Upper lobe of left lung (tissue), 6 donors: ENCODE data around the gene SYNE4. TPM values are rescaled to one million over a fixed set of nuclear protein-coding genes. Genes with fewer than 3 reads are reported as not detected.
A peak's percentile ranks its signal among the peaks of the same experiment; 100 is the strongest.

Experiments
- ATAC-seq, 2 donors: fragments of 200-7000 bp; cut with Tn5 transposase; one replicate each; pipeline ENCODE4 v1.9.1; 2022; ENCODE audit warnings: mild to moderate bottlenecking in 2 of 2, moderate library complexity in 2 of 2; ENCODE audit not compliant: low FRiP score in 2 of 2
- DNase-seq, 2 donors: peaks; one replicate each; pipeline ENCODE4 v3.0.0-alpha.2; 2019 to 2020
- H3K27ac ChIP-seq, 4 donors: fragments of 200-600 bp; sonication (generic); one replicate each; pipeline ENCODE4 v1.5.1; 2016 to 2019
- H3K27me3 ChIP-seq, 4 donors: fragments of 200-600 bp; sonication (generic); one replicate each; pipeline ENCODE4 v1.5.1; 2017 to 2019
- H3K36me3 ChIP-seq, 4 donors: fragments of 200-600 bp; sonication (generic); one replicate each; pipeline ENCODE4 v1.5.1; 2016 to 2019
- H3K4me1 ChIP-seq, 4 donors: fragments of 200-600 bp; sonication (generic); one replicate each; pipeline ENCODE4 v1.5.1; 2018 to 2019
- H3K4me3 ChIP-seq, 4 donors: fragments of 200-600 bp; sonication (generic); one replicate each; pipeline ENCODE4 v1.5.1; 2017 to 2019; ENCODE audit warnings: mild to moderate bottlenecking in 2 of 4, moderate library complexity in 1 of 4
- H3K9me3 ChIP-seq, 4 donors: fragments of 200-600 bp; sonication (generic); one replicate each; pipeline ENCODE4 v1.5.1; 2018 to 2019
- EP300 ChIP-seq, 4 donors: sonication (generic); formaldehyde crosslinking; IDR thresholded peaks; one replicate each; pipeline ENCODE4 v1.5.1; 2017; ENCODE audit warnings: antibody characterized with exemption in 4 of 4, control low read depth in 2 of 4
- POLR2A ChIP-seq, 4 donors: fragments of 450-650 bp; IDR thresholded peaks; one replicate each; pipeline ENCODE4 v1.5.1; 2016 to 2017; ENCODE audit warnings: antibody characterized with exemption in 4 of 4, mild to moderate bottlenecking in 2 of 4
- POLR2AphosphoS5 ChIP-seq, 2 donors: sonication (generic); formaldehyde crosslinking; IDR thresholded peaks; one replicate each; pipeline ENCODE4 v1.5.1; 2017; ENCODE audit warnings: antibody characterized with exemption in 2 of 2
- WGBS, 2 donors: methylation state at CpG; one replicate each; pipeline ENCODE4 v1.1.5; 2017 to 2018; 5-methylcytosine and 5-hydroxymethylcytosine counted together
- total RNA-seq, 6 donors: library from RNA; depleted of rRNA in 4 of 6; stranded (reverse); fragments of >200 nt in 4 of 6; gene quantifications; one replicate each; pipeline versions ENCODE4 v1.1.0 to v1.2.1, GENCODE V29; 2016 to 2021
- TF ChIP-seq, protein P1 (sequence below), 6 experiments: fragments of 450-650 bp in 4 of 6; fragments of 200-600 bp in 2 of 6; sonication (generic) in 2 of 6; IDR thresholded peaks; one replicate each; pipeline ENCODE4 v1.5.1; 2016 to 2019; ENCODE audit warnings: antibody characterized with exemption in 6 of 6
- donor health status: DM: no; HTN: no; CAD: no; lungs with moderate emphysema.
- donor health status: DM: no; HTN: yes; CAD: no; lungs with severe emphysema.

The SYNE4 gene
- total RNA-seq, 6 donors from 2014 or later, result 9.5 to 21.0 (median 10.9) TPM

DNA sequence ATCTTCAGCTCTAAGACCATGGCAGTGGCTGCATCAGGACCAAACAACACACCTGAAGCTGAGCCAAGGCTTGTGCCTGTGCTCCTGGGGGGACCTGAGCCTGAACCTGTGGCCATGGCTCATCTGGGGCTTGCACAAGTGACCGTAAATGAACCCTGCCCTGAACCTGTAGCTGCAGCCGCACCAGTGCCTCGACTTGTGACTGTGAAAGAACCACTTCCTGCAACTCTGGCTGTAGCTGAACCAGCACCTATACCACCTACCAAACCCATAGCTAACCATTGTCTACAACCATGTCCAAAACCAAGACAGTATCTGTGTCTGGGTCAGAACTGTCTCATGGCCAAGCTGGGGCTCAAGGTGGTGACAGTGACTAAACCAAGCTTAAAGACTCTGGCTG is 41.8 kb downstream of the SYNE4 start:
- ATAC-seq (peak in 1 of 2 donors; percentile 19), DNase-seq (no peak)
- 60 to 83% methylated on average over 1 to 3 of the region's 3 CpGs for WGBS, 2 donors
- no peaks in the 10 kb centered on the region for H3K9me3 ChIP-seq
- H3K27ac ChIP-seq, result no peak overlapping the region
- H3K27me3 ChIP-seq, result no peaks in the 10 kb centered on the region
- no peaks in the 10 kb centered on the region for H3K4me1 ChIP-seq
- no peak overlapping the region for H3K4me3 ChIP-seq
- no peaks in the 10 kb centered on the region for H3K36me3 ChIP-seq
- TF ChIP-seq EP300 (IDR thresholded peaks at IDR 0.05) (no peak), POLR2AphosphoS5 (IDR thresholded peaks at IDR 0.05) (no peak), POLR2A (IDR thresholded peaks at IDR 0.05) (no peak)
- TF ChIP-seq, protein P1, sequence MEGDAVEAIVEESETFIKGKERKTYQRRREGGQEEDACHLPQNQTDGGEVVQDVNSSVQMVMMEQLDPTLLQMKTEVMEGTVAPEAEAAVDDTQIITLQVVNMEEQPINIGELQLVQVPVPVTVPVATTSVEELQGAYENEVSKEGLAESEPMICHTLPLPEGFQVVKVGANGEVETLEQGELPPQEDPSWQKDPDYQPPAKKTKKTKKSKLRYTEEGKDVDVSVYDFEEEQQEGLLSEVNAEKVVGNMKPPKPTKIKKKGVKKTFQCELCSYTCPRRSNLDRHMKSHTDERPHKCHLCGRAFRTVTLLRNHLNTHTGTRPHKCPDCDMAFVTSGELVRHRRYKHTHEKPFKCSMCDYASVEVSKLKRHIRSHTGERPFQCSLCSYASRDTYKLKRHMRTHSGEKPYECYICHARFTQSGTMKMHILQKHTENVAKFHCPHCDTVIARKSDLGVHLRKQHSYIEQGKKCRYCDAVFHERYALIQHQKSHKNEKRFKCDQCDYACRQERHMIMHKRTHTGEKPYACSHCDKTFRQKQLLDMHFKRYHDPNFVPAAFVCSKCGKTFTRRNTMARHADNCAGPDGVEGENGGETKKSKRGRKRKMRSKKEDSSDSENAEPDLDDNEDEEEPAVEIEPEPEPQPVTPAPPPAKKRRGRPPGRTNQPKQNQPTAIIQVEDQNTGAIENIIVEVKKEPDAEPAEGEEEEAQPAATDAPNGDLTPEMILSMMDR (IDR thresholded peaks at IDR 0.05), result no peak

DNA sequence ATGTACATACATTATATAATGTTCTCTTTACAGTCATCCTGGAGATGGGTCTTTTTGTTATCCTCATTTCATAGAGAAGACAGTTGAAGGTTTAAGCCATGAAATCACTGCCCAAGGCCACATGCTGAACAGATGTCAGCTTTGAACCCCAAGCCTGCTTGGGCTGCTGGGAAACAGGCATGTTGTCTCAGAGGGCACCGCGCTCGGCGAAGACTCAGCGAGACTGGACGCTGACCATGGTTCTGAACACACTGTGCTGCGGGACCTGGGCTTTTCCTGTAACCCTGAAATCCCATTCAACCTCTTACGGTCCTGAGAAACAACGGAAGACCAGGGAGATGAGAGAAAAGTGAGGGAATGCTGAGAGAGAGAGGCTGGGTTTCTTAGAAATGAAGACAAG is 45.1 kb downstream of the SYNE4 start:
- TF ChIP-seq POLR2AphosphoS5 (IDR thresholded peaks at IDR 0.05), result no peak
- DNase-seq (no peak), ATAC-seq (no peak)
- Histone ChIP-seq H3K4me3 (no peak overlapping the region), H3K4me1 (peaks cover 4 to 13% (median 9%) of the 10 kb centered on the region in 4 donors), H3K9me3 (no peaks in the 10 kb centered on the region), H3K27me3 (peaks cover 0 to 14% (median 5%) of the 10 kb centered on the region in 4 donors), H3K36me3 (no peaks in the 10 kb centered on the region), H3K27ac (no peak overlapping the region)
- WGBS, 2 donors, result 6 to 7% methylated on average over 9 of the region's 9 CpGs

DNA sequence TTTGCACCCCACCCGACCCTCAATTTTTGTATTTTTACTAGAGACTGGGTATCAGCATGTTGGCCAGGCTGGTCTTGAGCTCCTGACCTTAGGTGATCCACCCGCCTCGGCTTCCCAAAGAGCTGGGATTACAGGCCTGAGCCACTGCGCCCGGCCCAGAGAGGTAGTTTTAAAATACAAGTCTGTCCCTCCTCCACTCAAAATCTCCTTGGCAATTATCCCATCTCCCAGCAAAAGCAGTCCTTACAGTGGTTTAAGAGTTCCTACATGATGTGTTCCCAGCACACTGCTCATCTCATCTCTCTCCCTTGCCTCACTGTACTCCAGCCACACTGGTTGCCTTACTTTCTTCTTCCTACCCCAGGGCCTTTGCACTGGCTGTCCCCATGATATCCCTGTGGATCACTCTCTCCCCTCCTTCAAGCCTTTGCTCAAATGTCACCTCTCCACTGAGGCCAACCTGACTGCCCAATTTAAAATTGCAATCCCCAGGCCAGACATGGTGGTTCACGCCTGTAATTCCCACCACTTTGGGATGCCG is 48.1 kb downstream of the SYNE4 start:
- no peak overlapping the region for H3K27ac ChIP-seq
- ATAC-seq, result no peak
- H3K4me3 ChIP-seq, result no peak overlapping the region
- H3K4me1 ChIP-seq, result peaks cover 4 to 13% (median 9%) of the 10 kb centered on the region in 4 donors
- 86 to 88% methylated on average over 7 of the region's 7 CpGs for WGBS, 2 donors
- H3K9me3 ChIP-seq, result no peaks in the 10 kb centered on the region
- no peaks in the 10 kb centered on the region for H3K36me3 ChIP-seq
- TF ChIP-seq POLR2AphosphoS5 (IDR thresholded peaks at IDR 0.05), result no peak
- TF ChIP-seq, protein P1 (IDR thresholded peaks at IDR 0.05), result no peak
- no peak for TF ChIP-seq POLR2A (IDR thresholded peaks at IDR 0.05)
- TF ChIP-seq EP300 (IDR thresholded peaks at IDR 0.05), result no peak
- peaks cover 0 to 14% (median 5%) of the 10 kb centered on the region in 4 donors for H3K27me3 ChIP-seq
- no peak for DNase-seq

DNA sequence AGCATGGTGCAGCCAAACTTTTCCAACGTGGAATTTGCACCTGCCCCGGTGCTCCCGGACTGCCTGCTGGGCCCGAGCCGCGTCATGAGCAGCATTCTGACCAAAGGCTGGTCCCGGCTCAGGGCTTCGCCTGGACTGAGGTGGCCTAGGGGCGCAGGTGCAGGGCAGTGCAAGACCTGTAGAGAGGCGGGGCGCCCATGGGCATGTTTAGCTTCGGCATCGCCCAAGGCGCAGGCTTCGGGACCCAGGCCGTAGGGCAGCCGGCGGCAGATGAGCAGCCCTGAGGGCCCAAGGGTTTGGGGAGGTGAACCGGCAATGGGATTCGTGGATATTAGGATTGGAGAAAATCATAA is 48.7 kb downstream of the SYNE4 start:
- H3K4me1 ChIP-seq, result peaks cover 4 to 13% (median 9%) of the 10 kb centered on the region in 4 donors
- ATAC-seq, result no peak
- no peaks in the 10 kb centered on the region for H3K9me3 ChIP-seq
- H3K4me3 ChIP-seq, result no peak overlapping the region
- no peaks in the 10 kb centered on the region for H3K36me3 ChIP-seq
- no peak for DNase-seq
- 47 to 60% methylated on average over 12 to 13 of the region's 20 CpGs for WGBS, 2 donors
- peaks cover 0 to 14% (median 5%) of the 10 kb centered on the region in 4 donors for H3K27me3 ChIP-seq
- TF ChIP-seq POLR2AphosphoS5 (IDR thresholded peaks at IDR 0.05), result no peak
- TF ChIP-seq, protein P1 (IDR thresholded peaks at IDR 0.05), result no peak
- no peak for TF ChIP-seq POLR2A (IDR thresholded peaks at IDR 0.05)
- no peak for TF ChIP-seq EP300 (IDR thresholded peaks at IDR 0.05)
- no peak overlapping the region for H3K27ac ChIP-seq

DNA sequence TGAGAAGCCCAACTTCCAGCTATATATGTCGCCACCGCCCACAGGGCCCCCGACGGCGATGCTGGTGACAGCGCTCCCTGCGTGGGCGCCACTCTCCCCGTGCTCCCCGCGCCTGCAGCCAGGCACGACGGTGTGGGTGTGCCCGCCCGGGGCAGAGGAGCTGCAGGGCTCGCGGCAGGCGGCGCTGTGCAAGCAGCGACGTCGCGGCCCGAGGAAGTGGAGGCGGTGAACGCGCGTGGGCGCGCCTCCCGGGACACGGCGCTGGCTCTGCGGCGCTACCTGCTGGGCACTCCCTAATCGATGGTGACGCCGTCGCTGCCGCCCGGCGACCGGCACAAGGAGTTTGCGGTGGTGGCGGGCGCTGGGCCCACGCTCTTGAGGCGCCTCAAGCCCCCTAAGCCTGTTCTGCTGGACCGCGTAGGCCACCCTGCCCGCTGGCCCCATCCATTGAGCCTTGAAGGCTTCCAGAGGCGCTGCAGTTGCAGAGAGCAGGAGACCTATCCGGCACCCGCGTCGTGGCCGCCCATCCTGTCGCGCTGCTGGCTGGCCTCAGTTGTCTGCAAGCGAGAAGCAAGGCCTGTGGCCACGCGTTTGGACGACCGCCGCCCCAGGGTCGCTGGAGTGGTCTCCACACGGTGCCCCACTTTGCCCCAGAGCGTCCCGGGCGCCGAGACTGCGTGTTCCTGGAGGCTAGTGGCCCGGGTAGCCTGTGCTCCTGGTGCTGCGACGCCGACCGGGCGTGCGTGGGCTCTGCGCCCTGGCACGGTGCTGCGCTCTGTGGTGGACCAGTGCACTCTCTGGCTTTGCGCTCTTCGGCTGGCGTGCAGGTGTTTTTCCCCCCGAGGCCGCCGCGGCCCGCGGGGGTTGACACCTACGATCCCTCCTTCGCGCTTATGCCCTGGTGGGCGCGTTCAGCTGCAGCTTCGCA is 49.3 kb downstream of the SYNE4 start:
- H3K4me1 ChIP-seq, result peaks cover 4 to 13% (median 9%) of the 10 kb centered on the region in 4 donors
- H3K27me3 ChIP-seq, result peaks cover 0 to 14% (median 5%) of the 10 kb centered on the region in 4 donors
- no peaks in the 10 kb centered on the region for H3K9me3 ChIP-seq
- TF ChIP-seq, protein P1 (IDR thresholded peaks at IDR 0.05), result peak; percentile 20 to 62 (median 38)
- TF ChIP-seq EP300 (IDR thresholded peaks at IDR 0.05), result no peak
- DNase-seq (peak; percentile 61 to 94), ATAC-seq (peak in 1 of 2 donors; percentile 87)
- H3K27ac ChIP-seq, result no peak overlapping the region
- peak overlapping the region in 3 of 4 donors; percentile 9 to 28 (median 25) for H3K4me3 ChIP-seq
- WGBS, 2 donors, result 5 to 6% methylated on average over 22 to 45 of the region's 97 CpGs
- H3K36me3 ChIP-seq, result no peaks in the 10 kb centered on the region
